Epithelial cell of proximal tubule (primary cell): Measurements from ENCODE around the gene GPD2. TPM values are rescaled to one million over a fixed set of nuclear protein-coding genes. Genes with fewer than 3 reads are reported as not detected.

Experiments
- DNase-seq: peaks from one replicate; pipeline ENCODE4 v3.0.0-alpha.2; 2011; ENCODE audit warnings: low read depth
- H3K4me3 ChIP-seq: 2 replicates; pipeline ENCODE4 v1.5.1; 2011; ENCODE audit warnings: low read depth, mild to moderate bottlenecking, low read length
- CTCF ChIP-seq: conservative IDR thresholded peaks from 2 replicates; pipeline ENCODE4 v1.5.1; 2012; ENCODE audit warnings: low read depth, mild to moderate bottlenecking, low read length
- total RNA-seq: library from RNA; depleted of rRNA; stranded (reverse); fragments of >200 nt; gene quantifications from 2 replicates; pipeline ENCODE4 v1.2.3, GENCODE V29; 2015

Gene GPD2
- total RNA-seq, 1 donor from 2014 or later: 22.4 TPM

GRCh38 chr2:156399950-156400705, 36.1 kb upstream of the GPD2 start:
- no peak for TF ChIP-seq CTCF
- peak; percentile 41 for DNase-seq
- peak overlapping the region; percentile 74 for H3K4me3 ChIP-seq

GRCh38 chr2:156400706-156401678, 35.2 kb upstream of the GPD2 start:
- peak overlapping the region; percentile 74 for H3K4me3 ChIP-seq
- DNase-seq: peak; percentile 72
- TF ChIP-seq CTCF: no peak

- H3K4me3 ChIP-seq: no peak overlapping the region
- DNase-seq: no peak
- TF ChIP-seq CTCF: no peak
Measured at GRCh38 chr2:156401861-156402260, 34.3 kb upstream of the GPD2 start.

GRCh38 chr2:156405586-156405985, 30.6 kb upstream of the GPD2 start:
- DNase-seq: no peak
- no peak for TF ChIP-seq CTCF
- H3K4me3 ChIP-seq: no peak overlapping the region

- H3K4me3 ChIP-seq: no peak overlapping the region
- TF ChIP-seq CTCF: no peak
- no peak for DNase-seq
Measured at GRCh38 chr2:156411835-156412234, 24.3 kb upstream of the GPD2 start.

GRCh38 chr2:156421851-156422250, 14.3 kb upstream of the GPD2 start:
- TF ChIP-seq CTCF: no peak
- DNase-seq: no peak
- no peak overlapping the region for H3K4me3 ChIP-seq
